Stimulated activated CD4-positive, alpha-beta T cell treated with anti-CD3 and anti-CD28 coated beads, Interleukin-15, amount 100 ng/mL, for 1 hour (primary cell): Measurements from ENCODE around the gene ZC3H18.

ENCODE experiments used
- DNase-seq, 2 donors: peaks; one replicate each; pipeline ENCODE4 v3.0.0-alpha.2; 2020; ENCODE audit warnings: low read depth in 1 of 2, low spot score in 1 of 2

Gene ZC3H18

DNA sequence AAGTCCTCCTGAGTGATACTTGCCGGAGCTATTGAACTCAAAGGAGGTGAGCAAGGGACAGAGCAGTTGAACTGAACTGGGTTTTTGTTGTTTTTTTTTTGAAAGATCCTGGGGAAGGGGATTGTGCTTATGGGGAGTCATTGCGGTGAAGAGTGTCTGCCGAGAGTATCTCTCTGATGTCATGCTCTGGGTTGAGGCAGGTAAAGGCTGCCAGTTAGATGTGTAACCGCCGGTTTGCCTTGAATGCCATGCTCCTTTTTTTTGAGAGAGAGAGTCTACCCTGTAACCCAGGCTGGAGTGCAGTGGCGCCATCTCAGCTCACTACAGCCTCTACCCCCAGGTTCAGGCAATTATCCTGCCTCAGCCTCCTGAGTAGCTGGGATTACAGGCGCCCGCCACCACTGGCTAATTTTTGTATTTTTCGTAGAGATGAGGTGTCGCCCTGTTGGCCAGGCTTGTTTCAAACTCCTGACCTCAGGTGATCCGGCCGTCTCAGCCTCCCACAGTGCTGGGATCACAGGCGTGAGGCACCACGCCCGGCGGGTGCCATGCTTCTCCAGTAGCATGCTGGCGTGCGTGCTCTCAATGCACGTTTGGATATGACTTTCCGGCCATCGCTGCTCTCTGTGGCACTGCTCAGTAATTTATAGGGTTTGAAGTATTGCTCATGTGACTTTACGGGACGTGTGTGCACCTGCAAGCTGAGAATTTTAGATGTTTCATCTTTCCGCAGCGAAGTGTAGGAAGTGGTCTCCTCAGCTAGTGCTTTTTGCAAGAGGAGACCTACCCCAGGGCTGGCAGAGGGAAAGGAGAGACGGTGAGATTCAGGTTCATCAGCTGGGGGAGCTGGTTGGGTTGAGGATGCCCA is 8.5 kb downstream of the ZC3H18 start:
- no peak for DNase-seq

DNA sequence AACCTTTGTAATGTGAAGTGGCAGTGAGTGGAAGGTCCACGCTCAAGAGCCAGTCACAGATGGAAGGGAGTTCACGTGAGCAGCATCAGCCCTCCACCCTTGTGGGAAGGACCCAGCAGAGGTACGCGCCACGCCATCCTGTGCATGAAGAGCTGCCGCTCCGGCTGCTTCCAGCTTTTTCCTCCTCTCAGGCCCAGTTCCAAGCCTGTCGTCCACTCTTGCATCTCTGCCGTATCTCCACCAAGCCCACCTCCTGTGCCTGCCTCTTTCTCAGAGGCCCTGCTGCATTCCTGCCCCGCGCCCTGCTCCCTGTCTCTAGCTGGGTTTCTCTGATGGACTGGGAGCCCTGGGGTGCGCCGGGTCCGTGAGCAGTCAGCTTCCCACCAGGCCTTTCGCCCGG is 10.2 kb downstream of the ZC3H18 start:
- DNase-seq, result no peak

DNA sequence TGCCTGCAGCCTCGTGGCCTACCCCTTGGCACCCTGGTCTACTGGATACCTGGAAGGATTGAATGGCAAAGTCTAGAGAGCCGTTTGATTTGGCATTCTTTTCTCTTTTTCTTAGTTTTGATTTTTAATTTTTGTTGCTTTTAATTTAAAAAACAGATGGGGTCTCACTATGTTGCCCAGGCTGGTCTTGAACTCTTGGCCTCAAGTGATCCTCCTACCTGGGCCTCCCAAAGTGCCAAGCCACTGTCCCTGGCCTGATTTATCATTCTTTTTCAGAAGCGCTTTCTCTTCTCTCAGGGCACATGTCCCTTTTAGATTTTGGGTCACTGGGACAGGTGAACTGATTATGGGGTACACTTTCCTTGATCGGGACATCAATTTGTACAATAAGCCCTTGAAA is 10.8 kb downstream of the ZC3H18 start:
- DNase-seq, result no peak

DNA sequence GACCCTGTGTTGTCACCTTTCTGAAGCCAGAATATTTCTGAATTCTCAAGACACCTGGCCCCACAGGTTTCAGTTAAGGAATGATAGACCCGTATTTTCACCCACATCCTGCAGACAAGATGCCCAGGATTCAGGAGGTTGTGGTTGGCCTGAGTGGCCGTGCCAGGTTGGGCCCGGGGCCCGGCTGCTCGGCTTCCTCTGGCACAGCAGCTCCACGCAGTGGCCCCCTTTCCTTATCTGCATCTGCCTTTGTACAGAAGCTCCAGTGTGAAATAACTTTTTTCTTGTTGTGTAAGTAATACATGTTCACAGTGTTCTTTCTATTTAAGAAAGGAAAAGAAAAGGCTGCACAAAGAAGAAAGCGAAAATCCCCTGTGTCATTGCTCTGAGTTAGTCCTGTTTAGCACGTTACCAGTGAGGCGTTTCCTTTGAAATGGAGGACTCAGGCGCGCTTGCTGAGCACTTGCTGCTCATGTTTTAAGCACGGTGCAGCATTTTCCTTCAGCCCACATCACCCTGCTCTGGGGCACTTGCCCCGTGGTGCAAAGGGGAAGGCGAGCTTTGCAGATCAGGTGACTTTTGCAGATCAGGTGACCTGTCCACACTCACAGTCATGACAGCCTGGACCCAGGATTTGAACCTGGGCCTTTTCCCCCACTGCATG is 12.8 kb downstream of the ZC3H18 start:
- DNase-seq, result no peak

DNA sequence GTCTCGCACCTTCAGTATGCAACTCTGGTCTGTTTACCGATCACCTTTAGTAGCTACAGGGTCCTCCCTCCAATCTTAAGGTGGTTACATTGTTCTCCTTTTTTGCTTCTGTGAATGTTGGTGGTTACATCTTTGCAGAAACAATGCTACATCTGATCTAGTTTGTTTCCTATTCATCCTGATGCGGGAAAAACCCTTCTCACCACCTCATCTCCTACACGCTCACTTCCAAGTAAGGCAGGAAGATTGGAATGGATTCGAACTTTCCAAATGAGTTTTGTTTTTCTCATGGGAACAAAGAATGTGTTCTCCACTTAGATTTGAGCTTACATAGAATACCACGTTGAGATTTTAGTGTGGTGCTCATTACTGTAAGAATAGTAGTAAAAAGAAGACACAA is 14.5 kb downstream of the ZC3H18 start:
- DNase-seq, result no peak

DNA sequence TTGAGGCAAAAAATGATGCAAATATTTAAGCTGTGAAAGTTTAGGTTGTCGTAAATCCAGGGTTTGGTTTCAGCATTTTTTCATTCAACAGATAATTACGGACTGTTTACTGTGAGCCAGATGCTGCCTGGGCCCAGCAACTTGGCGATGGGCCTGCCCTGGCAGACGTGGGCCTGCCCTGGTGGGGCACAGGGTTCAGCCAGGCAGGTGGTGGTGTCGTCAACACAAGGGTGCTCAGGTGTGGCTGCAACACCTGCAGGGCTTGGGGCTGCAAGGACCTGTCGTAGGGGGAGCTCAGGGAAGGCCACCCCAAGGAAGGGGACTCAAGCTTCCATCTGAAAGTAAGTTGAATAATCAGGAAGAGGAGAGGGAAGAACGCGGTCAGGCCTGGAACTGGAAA is 15.1 kb downstream of the ZC3H18 start:
- DNase-seq, result no peak

DNA sequence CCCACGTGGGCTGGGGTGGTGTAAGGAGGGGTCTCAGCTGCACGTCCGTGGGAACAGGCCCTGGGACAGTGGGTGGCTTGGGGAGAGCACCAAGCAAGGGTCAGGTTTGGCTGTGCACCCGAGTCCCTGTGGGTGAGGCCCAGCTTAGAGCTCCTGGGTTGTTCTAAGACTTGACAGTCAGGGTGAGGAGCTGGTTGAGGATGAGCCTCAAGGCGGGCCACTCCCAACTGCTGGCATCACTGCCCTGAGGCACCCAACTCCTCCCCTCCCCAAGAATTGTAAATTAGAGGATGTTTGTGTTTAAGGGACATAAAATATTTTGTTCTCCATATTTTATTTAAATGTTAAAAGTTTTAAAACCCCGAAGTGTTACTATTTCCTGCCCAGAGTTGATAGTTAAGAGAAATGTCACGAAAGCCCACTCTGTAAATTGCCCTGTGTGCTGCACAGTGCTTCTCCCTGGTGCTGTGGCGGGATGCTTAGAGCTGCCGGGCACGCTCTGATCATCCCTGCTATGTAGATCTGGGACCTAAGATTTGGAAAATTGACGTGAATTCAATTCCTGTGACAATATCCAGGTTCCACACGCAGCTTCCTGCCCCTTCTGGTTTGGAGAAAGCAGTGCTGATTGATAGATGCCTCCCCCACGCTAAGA is 15.9 kb downstream of the ZC3H18 start:
- DNase-seq, result no peak

DNA sequence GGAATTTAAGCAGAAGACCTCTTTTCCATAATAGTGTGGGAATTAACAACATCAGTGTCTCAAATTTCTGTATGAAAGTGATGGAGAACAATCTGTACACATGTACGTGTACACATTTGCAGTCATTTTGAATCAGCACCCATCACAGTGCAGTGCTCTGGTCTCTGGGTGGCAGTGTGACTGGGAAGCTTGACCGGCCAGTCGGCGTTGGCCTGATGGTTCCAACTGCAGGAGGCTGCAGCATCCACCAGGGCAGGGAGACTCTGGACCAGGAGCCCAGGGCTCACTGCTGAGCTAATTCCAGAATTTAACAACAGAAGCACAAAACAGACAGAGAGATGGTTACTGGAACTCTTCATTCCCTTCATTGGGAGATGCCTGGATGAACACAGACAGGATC is 17.9 kb downstream of the ZC3H18 start:
- DNase-seq, result no peak

DNA sequence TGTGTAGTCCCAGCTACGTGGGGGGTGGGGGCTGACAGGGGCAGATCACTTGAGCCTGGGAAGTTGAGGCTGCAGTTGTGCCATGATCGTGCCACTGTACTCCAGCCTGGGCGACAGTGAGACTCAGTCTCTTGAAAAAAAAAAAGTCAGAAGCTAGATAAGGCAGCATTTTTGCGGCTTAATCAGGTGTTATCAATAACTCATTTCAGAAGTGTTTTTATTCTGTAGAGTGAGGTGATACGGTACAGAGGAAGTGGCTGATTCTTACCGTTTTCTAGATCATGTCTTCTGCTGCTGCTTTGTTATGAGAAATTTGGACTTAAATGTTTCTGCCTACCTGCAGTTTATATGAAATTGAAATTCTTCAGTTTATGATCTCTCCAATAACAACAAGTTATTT is 18.6 kb downstream of the ZC3H18 start:
- DNase-seq, result no peak

DNA sequence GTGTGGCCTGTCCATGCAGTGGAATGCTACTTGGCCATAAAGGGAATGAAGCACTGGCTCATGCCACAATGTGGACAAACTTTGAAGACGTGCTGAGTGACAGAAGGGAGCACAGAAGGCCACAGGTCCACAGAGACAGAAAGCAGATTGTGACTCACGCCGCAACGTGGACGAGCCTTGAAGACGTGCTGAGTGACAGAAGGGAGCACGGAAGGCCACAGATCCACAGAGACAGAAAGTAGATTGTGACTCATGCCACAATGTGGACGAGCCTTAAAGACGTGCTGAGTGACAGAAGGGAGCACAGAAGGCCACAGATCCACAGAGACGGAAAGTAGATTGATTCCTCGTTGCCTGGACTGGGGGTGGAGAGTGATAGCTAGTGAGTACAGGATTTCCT is 19.2 kb downstream of the ZC3H18 start:
- no peak for DNase-seq

DNA sequence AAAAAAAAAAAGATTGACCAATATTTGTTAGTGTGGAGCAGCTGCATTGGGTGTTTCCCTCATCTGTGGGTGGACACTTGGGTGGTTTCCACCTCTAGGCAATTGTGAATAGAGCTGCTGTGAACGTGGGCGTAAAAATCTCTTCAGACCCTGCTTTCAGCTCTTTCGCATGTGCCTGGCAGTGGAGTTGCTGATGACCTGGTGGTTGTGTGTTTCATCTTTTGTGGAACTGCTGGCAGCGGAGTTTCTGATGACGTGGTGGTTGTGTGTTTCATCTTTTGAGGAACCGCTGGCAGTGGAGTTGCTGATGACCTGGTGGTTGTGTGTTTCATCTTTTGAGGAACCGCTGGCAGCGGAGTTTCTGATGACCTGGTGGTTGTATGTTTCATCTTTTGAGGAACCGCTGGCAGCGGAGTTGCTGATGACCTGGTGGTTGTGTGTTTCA is 21.4 kb downstream of the ZC3H18 start:
- DNase-seq, result no peak

DNA sequence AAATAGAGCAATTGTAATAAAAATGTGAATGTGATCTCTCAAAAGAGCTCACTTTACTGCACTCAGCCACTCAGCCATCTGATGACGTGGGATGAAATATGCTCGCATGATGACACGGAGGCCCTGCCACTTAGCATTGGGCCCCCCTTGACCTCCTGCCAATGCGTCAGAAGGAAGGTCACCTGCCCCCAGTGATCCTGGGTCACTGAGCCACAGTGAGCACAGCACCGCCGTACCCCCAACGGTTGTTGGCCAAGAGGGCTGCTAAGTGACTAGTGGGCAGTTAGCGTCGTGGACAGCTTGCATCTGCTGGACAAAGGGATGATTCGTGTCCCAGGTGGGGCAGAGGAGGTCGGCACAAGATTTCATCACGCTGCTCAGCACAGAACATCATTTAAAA is 22.9 kb downstream of the ZC3H18 start:
- no peak for DNase-seq

DNA sequence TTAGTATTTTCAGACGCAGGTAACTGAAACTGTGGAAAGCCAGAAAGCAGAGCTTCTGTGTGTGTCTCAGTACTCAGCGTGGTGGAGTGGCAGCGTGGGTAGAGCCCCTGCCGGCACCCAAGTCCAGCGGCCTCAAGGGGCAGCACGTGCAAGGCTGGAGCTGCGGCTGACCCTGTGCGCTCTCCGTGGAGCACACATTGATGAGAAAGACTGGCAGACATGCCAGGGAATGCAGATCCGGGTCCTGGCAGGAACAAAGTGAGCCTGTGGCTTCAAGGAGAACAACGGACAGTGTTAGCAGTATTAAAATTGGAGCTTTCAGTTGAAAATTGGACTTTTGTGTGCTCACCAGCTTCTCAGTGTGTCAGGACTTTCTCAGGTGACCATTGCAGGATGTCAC is 23.3 kb downstream of the ZC3H18 start:
- DNase-seq, result no peak

DNA sequence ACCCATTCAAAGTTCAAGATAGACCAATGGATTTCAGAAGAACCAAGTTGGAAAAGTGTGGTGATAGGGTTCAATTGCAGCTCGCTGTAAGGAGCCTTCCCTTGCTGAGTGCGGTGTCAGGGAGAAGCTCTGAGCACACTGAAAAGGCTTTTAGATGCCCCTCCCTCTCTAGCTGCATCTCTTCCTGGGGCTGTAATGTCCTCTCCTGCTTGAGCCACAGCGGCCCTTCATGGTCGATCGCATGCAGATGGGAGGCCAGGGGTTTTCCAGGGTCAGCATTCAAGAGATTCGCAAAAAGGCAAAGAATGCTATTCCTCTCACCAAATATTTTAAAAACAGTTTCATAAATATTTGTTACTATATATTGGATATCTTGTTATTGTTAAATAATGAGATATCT is 23.7 kb downstream of the ZC3H18 start:
- no peak for DNase-seq

DNA sequence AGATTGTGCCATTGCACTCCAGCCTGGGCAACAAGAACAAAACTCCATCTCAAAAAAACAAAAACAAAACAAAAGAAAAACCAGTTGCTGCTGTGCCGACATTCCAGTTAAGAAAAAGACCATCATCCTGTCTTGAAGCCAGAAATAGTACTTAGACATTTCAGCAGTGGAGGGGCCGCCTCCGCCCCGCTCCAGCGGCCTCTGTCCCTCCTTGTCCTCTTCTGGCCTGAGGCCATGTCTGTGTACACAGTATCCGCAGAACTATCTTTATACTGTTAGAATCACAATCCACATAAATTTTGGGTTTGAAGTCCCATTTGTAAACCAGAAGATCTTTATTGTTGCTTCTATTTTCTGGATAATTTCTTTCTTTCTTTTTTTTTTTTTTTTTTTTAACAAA is 24.9 kb downstream of the ZC3H18 start:
- DNase-seq, result no peak

DNA sequence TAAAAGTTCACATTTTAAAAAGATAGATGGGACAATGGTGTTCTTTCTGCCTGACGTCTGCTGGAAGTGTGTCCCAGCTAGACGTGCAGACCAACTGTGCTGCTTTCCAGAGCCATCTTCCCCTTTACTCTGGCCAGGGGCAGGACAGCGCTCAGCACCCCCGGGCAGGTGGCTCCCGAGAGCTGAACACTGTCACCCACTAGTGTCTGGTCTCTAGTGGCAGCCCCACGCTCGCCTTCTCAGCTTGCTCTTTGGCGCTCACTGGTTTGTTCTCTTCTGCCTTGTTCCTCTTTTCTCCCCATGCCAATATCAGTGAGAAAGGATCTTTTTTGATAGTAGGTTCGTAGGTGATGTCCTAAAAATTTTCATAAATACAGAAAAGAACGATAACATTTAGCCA is 25.7 kb downstream of the ZC3H18 start:
- DNase-seq, result no peak

DNA sequence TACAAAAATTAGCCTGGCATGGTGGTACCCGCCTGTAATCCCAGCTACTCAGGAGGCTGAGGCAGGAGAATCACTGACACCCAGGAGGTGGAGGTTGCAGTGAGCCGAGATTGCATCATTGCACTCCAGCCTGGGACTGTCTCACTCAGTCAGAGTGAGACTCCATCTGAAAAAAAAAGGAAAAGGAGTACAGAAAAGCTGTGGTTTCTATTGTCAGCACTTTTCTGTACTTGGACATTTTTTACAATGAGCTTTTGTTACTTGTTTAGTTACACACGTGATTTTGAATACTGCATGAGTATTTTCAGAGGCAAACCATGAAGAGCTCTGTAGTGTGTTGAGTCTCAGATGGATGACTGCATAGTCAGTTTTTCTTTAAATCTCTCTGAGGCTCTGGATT is 26.3 kb downstream of the ZC3H18 start:
- DNase-seq, result no peak

DNA sequence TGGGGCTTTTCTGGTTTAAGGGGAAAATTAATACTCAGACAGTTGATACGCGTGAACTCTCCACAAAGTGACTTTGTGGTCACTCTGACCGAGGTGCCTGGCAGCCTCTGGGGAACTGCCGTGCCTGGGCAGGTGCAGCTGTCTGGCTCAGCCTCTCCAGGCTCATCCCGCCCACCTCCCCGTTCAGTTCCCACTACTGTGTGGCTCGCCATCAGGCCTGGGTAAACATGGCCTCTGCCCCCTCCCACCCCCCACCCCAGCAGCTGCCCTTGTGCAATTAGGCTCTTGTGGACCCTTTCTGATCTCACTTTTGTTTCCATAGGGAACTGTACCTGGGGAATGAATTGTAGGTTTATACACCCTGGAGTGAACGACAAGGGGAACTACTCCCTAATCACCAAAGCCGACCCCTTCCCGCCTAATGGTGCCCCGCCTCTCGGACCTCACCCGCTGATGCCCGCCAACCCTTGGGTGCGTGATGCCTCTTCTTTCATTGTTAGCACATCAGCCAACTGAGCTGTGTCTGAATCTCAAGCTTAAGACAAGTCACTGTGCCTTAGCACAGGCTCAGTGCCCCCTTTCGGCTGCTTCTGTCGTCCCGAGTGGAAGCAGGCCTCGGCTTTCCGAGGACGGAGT is 27.8 kb downstream of the ZC3H18 start:
- no peak for DNase-seq

DNA sequence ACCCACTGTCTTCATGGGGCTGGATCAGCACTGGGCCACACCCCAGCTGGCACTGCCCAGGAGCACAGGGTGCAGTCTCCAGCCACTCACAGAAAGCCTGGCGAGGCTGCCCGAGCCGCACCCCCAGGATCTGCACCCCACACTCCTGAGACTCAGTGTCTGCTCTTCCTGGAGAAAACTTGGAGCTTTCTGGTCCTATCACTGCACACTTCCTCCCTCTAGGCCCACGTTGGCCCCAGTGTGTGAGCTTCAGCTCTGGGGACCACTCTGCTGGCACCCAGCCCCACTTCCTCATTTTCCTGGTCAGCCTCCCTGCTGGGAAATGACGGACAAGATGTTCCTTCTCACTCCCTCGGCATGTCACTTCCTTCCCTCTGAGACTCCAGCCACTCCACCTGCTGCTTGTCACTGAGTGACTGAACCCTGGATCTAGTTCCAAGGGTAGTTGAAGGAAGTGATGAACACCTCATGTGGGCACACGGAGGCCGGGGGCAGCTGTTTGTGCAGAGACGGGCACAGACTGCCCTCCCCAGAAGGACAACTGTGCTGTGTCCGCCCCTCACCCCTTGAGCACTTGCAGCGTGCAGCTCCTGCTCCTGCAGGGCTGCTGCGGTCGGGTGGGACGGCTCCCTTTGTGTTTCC is 29.0 kb downstream of the ZC3H18 start:
- no peak for DNase-seq

DNA sequence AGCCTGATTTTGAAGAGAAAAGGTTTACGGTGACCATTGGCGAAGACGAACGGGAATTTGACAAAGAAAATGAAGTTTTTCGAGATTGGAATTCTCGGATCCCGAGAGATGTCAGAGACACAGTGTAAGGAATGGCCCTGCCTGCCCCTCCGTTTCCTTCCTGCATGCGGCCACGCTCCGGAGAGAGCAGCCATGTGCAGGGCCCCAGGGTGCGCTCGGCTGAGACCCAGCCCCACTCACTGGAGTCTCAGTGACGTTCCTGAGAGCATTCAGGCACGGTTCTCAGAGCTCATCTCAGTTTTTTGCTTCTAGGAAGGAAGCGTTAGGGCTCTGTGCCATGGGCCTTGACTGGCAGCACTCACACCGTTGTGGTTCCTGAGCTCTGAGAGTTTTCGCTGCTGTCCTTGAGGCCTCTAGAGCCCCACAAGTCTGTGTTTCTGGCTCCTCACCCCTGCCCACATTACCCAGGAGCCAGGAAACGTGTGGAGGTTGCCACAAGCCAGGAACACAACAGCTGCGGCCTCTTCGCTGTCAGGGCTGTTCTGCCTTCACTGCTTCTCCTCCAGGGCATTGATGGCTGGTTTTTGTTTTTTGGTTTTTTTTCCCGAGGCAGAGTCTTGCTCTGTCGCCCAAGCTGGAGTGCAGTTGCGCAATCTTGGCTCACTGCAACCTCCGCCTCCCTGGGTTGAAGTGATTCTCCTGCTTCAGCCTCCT is 29.8 kb downstream of the ZC3H18 start:
- DNase-seq, result no peak

DNA sequence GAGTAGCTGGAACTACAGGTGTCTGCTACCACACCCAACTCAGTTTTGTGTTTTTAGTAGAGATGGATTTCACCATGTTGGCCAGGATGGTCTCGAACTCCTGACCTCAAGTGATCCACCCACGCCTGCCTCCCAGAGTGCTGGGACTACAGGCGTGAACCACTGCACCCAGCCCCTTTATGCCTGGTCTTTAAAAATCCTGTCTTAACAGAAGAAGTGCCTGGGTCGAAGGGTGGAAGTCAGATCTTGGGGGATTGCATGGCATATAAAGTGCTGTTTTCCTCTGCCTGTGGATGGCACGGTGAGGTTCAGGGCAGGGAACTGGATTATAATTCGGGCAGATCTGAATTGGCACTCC is 30.3 kb downstream of the ZC3H18 start:
- DNase-seq, result no peak
